Measurements from ENCODE around the gene PYROXD2.

Gene PYROXD2

DNA sequence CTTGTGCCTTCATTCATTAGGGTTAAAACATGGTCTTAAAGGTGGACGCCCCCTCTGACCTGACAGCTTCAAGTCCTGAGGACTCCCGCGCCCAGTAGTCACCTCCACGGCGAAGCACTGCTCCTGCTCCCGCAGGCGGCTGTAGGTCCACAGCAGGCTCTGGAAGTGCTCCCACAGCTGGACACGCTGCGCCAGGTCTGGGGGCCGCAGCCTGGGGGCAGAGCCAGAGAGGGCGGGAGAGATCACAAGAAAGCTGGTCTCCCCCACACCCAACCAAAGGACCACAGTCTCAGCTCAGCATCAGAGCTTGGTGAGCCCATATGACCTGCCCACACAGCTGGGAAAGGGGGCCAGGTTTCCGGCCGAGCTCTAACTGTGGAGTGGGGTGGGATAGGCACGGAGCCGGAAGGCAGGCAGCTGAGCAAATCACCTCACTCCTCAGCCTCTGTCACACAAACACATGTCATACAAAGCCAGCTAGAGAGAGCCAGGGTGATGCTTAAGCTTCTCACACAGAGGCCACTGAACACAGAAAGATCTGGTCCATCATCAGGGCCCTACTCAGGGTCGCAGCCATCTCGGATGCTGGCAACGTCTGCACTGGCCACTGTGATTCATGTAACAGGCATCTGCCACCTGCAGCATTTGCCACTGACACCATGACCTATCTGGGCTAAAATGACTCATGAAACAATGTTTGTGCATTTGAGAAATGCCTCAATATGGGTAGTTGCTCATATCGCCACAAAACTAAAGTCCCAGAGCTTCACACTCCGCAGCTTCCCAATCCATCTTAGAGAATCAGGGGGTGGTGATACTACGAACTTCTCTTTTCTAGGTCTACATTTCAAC, 19.1 kb upstream of the PYROXD2 start:
- DNase-seq: no peak

DNA sequence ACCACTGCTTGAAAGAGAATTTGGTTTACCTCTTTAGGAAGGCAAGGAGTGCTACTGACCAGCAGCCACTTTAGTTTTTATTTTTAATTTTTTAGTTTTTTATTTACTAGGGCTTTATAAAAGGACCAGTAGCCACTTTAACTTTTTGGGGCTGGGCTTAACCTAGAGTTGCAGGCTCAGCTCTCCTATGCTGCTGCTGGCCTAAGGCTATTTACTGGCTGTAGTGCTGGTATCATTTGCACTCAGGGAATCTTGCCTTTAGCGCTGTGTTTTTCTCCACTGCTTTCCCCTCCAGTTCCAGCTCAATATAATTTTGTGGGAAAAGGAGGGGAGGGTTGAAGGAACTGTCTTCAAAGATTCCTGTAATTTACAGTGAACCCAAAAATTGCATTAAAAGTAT, 18.4 kb upstream of the PYROXD2 start:
- DNase-seq: no peak

DNA sequence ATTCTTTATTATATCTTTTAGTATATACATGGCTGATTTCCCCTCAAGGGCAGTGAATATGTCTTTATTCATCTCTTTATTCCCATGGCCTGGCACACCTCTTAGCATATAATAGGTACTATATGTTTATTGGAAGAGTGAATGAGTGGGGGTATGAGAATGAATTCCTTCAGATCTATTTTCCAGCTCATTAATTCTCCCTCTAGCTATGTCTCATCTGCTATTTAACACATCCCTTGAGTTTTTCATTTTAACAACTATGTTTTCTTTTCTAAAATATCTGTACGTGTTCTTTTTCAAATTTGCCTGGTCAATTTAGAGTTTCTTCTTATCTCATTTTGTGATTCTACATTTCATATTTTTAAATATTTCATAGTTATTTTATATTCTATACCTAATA, 17.3 kb upstream of the PYROXD2 start:
- no peak for DNase-seq

DNA sequence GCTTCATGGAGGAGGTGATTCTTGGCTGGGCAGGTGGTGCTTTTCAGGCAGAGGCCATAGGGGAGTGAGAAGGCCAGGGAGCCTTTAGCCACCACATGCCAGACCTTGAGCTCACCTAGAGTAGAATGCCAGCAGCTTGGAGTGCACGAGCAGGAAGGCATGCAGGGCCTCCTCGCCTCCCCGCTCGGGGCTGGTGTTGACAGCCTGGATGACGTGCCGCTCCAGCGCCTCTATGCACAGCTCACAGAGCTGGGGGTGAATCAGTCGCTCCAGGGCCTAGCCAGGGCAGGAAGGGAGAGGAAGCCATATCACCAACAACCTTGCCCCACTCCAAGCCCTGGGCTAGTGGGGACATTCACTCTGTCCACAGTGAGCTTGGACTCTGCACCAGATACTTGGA, 16.0 kb upstream of the PYROXD2 start:
- DNase-seq: no peak

DNA sequence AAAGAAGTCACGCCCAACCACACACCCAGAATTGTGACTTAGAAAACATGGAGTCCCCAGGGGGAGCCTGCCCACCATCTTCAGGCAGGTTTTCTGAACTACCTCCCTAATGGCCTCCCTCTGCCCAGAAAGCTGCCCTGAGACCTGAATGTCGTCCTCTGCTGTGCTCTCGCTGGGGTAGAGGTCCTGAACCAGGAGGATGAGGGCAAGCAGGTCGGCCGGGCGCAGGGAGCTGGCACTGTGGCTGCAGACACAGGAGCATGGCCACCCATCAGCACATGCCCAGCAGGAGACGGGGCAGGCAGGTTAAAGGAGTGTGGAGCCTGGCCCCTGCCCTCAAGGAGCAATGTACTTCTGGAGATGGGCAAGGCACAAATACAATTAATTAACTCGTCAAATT, 15.4 kb upstream of the PYROXD2 start:
- no peak for DNase-seq

DNA sequence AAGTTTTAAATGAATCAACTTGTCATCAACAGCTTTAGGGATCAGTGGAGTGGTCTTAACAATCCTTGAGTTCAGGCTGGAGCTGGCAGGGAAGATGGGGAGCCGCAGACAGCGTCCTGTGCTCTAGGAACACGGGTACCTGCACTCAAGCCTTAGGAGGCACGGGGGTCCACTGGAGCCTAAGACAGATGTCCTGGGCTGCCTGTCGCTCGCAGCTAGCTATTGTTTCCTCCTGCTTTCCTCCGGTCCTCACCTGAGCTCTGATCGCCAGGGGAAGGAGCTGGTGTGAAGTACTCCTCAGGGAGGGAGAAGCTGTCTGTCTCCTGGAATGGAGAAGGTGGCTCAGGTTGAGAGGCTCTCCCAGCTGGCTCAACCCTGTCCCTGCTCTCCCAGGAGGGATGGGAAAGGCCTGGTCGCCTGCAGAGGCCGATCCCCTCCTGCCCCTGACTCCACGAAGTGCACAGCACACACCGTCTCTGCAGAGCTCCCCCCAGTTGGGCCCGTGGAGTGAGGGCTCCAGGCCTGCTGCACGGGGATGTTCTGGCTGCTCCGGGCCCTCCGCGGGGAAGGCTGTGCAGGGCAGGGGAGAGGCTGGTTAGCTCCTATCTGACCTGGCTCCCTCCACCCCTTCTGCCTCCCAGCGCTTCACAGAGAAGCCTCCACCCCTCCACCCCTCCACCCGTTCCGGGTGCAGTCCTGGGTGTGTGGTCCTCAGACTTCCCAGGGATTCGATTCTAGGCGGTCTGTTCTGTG, 14.5 kb upstream of the PYROXD2 start:
- DNase-seq: no peak

DNA sequence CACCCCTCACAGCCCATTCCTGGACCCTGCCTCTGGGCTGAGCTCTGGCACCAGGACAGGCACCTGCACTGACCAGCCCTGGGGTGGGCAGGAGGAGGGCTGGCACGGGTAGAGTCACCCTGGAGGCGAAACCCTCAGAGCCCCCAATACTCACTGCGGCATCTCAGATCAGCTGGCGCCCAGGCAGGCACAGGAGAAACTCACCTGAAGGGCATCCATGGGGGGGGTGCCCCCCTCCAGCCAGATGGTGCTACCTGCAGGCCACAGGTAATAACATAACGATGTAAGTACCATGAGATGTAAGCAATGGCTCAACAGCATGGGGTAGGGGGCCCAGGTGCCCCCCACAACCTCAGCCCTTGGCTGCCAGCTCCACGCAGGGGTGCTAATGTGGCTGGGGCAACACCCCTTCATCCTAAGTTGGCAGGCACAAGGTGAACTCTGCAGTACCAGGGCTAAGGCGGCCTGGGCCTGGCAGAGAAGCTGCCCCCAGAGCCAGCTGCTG, 12.1 kb upstream of the PYROXD2 start:
- no peak for DNase-seq

DNA sequence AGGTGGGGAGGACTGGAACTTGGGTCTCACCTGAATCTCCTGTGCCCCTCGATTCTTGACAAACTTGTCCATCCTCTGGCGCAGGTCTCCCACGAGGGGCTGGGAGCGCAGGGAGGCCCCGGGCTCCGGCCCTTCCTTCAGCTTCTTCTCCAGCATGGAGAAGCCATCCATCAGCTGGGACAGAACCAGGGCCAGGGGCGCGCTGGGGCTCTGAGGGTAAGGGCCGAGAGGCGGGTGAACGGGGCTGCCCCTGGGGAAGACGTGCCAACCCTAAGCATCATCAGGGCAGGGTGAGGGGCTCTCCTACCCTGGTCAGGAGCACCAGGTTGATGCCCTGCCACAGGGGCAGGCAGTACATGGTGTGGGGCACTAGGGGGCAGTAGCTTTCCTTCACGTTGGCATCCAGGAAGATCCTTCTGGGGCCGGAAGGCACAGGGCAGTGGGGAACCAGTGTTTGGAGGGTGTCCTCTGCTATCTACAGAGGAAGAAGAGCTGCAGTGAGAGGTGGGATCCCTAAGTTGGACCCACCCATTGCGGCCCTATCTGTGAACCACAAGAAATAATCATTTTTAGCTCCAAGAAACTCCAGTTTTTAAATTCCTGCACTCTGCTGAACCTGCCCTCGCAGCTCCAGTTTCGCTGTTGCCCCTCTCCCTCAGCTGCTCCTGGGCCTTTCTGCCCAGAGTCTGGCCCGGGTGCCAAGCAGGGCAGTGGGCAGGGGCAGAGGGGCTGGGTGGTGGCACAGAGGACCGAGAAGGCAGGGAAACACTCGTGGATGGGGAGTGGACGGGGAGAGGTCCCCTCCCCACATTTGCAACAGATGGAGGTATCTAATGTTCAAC, 10.8 kb upstream of the PYROXD2 start:
- DNase-seq: peak in 1 of 2 experiments; percentile 34

DNA sequence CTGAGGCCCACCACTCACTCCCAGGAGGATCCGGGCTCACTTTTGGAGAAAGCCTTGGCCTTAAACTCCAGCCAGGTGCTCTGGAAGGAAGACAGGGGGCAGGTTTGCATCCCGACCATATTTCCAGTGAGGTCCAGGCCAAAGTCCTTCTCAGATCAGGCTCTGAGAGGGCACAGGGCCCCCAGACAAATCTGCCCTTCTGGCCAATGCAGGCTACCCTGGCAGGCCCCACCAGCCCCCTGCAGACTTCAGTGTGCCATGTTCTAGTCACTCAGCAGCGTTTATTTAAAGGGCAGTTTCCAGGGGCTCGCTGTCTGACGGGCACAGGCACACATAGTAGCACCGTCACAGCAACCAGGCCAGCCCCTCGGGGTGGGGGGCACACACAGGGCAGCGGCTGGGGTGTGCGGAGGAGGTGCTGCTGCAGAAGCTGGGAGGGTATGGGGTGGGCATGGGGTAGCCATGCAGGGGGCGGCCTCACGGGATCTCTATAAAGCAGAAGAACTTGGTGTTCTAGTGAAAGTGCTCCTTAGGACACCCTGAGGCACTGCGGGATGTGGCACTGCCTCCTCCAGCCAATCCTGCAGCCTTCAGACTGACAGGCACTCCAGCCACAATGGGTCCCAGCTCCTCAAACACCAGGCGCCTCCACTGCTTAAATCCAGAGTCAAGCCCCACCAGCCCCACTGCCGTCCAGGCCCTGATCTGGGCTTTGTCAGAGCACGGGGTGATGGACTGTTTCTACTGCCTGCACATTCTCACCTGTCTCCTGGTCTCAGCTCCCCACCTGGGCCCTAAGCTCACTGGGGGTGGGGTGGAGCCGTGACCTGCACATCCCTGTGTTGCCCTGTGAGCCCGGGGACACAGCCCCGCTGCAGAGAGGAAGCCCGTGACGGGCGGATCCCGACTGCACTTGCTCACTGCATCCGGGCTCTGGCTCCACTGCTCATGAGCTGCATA, 9.6 kb upstream of the PYROXD2 start:
- no peak for DNase-seq

DNA sequence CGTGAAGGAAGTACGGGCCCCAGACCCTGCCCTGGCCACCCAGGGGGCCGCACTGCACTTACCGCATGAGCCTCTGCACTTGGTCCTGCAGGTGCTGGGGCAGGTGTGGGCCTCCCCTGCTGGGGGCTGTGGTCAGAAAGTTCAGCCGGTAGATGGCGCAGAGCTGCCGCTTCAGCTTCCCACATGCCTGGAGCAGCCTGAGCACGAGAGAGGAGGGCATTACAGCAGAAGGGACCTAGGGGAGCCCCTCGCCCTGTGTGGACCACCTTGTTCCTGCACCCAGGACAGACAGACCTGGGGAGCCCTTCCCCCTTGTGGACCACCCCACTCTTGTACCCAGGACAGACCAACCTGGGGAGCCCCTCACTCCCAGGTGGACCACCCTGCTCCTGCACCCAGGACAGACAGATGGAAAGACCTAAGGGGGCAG, 8.7 kb upstream of the PYROXD2 start:
- peak in 1 of 2 experiments; percentile 66 for DNase-seq

DNA sequence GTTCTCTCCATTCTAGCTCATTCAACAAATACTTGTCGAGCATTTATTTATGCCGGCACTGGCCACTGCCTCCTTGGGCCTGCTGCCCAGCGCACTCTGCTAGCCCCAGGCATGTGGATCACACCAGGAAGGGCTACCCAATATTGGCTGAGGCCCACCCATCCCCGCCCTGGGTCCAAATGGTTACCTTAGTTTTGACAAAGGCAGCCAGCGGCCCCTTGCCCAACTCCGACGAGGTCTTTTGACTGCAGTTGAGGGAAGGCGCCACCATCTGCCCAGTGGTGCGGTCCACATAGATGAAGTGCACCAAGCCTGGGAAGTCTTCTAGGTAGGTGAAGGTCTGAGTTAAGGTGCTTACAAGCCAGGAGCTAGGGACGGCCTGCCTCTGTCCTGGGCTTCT, 7.2 kb upstream of the PYROXD2 start:
- no peak for DNase-seq

DNA sequence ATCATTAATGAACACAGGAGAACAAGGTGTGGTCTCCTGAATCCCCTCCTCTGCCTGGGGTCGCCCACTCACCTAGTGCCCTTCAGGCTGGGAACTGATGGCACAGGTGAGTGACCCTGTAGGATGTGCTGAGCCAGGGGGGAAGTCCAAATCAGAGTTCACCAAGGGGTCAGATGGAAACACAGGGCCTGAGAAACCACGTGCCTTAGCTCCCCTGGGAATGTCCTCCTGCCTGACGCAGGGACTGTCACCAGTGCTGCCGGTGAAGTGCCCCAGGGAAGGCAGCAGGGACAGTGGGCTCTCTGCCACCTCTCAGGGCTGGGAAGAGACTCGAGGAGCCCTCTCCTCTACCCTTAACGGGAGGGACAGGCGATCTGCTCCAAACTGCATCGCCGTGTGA, 5.8 kb upstream of the PYROXD2 start:
- no peak for DNase-seq

DNA sequence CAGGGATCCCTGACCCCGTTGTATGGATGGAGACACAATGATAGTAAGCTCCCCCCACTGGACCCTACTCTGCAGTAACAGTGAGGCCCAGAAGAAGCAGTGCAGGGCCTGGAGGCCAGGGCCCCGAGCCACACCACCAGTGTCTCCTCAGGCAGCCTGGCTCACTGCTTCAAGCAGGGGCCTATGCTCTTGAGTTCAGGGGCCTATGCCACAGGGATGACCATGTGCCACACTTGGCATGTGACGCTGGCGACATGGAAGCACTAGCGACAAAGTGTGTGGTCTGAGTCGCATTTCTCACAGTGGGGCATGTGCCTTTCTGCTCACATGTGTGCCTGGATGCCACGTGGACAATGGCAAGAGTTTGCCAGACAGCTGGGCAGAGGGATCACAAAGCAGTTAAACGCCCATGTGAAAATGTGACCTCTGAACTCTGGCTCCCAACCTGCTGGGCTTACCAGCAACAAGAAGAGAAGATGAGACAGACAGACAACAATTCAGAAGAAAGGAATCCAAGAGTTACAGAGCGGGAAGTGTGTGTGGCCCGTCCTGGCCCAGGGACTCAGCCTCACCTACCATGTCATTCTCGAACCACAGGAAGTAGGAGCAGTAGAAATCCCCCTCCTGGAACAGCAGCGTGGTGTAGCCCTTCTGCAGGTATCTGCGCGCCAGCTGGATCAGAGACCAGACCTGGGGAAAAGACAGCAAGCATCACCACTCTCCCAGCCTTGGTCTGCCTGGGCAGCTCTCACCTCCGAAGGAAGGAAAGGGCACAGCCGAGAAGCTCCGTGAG, 4.7 kb upstream of the PYROXD2 start:
- DNase-seq: no peak

DNA sequence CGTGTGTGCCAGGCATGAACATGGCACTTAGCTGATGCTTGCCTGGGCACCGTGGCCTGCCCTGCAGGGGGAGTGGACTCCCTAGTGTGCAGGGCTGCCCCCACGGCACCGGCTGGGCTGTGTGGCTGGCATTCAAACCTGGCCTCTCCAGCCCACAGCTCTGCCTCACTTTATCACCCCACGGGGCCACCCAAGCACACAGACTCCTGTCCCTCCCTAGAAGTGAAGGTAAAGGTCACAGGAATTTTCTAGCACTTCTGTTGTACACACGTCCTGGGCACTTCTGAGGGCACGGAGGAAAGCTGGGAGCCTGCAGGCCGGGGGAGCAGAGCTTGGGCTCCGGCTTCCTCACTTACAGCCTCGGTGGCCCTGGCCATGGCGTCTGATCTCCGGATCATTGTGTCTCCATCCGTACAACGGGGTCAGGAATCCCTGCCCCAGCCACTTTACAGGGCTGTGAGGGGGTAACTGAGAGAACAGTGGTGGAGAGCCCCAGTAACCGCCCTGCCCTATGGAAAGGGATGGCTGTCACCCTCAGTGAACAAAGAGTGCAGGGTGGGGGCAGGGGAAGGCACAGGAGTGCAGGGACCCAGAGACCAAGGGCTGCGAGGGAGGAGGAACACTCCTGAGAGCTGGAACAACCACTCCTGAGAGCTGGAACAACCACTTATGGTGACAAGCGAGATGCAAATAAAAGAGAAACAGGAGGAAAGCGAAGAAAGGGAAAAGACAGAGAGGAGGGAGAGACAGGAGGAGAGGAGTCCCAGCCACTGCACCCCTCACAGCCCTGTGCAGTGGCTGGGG, 3.9 kb upstream of the PYROXD2 start:
- DNase-seq: no peak

DNA sequence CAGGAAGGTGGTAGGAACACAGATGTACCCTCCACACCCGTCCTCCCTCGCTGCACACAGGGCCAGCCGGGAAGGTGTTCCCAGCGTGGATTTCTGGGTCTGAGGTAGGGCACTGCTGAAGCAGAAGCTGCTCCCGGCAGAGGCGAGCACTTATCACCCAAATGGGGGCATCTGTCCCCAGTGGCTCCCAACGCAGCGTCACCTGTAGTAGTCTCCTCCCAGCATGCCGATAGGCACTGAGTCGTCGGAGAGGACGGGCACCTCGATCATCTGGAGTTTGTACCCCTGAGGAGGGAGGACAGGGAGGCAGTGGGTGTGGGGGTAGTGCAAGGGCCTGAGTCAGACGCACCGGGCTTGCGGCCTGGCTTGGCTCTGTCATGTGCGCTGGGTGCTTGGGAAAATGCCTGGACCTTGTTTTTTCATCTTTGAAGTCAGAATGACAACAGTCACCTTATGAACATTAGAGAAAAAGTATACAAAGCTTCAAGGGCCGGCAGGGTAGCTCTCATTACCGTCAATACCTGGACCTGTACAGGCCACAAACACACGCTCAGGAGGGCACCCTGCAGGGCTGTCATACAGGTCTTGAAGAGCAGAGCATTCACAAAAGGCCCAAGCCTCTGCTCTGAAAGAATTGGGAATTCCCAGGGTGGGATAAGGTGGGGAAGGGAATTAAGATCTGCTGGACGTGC, 3.1 kb upstream of the PYROXD2 start:
- DNase-seq: no peak

DNA sequence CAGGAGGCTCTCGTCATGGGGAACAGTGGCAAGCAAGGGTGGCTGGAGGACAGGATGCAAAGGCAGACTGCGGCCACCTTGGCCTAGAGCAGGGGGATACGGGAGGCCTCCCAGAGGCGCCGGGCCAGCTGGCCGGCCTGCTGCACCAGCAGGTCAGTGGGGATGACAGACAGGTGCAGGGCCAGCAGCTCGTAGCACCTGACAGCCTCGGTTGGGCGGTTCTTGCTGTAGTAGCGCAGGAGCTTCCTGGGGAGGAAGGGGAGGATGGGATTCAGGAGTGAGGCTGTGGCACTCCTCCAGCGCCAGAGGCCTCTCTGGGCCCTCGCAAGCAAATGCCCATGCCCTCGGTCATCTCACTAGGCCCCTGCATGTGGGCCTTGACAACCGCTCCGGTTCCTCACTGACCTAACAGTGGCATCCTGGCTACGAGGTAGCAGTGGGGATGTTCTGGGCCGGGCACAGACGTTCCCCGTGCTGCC, 2.5 kb upstream of the PYROXD2 start:
- no peak for DNase-seq

DNA sequence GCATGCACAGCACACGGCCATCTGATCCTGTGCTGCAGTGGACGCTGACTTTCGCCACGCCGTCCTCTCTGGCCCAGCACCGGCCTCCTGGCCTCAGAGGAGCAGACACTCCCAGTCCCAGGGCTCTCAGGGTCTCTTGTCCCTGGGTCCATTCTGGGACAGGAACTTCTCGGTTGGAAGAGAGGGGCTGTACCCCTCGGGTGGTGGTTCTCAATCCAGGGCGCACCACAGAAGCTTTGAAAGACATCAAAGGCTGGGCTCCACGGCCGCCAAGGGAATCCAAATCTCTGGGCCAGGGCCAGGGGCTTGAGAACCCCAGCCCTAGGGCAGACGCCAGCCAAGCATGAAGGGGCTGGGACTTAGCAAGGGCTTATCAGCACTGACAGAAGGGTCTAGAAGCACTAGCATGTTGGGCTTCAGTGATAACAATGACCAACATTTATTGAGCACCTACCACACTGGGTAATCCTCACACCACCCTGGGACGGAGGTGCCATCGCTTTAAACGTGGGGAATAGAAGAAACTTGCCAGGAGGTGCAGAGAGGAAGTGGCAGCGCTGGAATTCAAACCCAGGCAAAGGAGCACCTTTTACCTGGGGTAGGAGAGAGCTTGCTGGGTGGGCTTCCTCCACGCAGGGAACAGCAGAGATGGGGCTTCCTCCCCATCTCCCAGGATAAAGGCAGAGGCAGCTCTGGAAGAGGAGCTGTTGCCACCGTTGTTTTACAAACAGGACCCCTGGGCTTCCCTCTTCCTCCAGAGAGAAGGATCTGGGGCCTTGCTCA, 1.8 kb upstream of the PYROXD2 start:
- DNase-seq: no peak

DNA sequence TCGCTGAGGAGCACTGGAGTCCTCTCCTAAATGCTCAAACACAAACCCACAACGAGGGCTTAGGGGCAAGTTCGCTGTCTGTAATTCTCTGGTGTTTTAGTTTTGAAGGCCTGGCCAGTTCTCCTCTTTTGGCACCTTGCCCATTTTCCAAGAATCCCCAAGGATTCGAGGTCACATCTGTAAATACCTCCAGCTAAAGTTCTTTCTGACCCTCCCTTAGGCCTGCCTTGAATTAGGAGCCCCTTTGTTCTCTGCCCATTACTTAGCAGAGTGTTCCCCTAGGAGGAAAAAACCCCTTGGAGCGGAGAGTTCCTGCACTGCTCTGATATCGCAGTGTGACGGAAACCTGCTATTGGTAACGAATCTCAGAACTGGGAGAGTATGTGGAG, 743 bp upstream of the PYROXD2 start:
- no peak for DNase-seq

DNA sequence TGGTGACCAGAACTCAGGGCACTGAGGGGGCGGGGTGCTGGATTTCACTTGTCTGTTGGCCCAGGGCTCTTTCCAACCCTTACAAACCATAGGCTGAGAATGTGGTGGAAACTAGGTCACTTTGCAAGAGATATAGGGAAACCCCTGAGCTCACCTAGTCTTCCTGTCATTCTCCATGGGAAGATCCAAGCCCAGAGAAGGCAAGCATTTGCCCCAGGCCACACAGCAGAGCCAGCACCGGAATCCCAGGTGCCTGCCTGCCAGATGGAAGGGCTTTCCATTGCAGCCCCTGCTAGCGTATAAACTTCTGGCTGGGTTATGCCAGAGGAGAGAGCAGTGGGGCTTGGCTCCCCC, 427 bp downstream of the PYROXD2 start:
- no peak for DNase-seq

Data from NCI-H526 (cell line).